A549 (cell line): ENCODE results near the gene GLCE. TPM values are rescaled to one million over a fixed set of nuclear protein-coding genes. Genes with fewer than 3 reads are reported as not detected.

Experiments
- ATAC-seq, 2 experiments: fragments of 200-7000 bp in 1 of 2; fragments of >200 bp in 1 of 2; cut with Nextera tagmentation in 1 of 2; cut with Tn5 transposase in 1 of 2; 3 replicates each; pipeline versions ENCODE4 v1.8.0 to v1.9.1; 2018 to 2020; ENCODE audit warnings: mild to moderate bottlenecking in 1 of 2, moderate library complexity in 1 of 2
- CTCF ChIA-PET: fragments of 300-600 bp; sonication (Branson Sonifier 250); formaldehyde crosslinking; extraction: SDS; loops from one replicate; lab custom pipeline; 2021; ENCODE audit warnings: antibody characterized with exemption, inconsistent platforms; lab: Yijun Ruan, JAX
- POLR2A ChIA-PET: fragments of 350-600 bp; formaldehyde crosslinking; extraction: SDS; loops from one replicate; lab custom pipeline; 2021; ENCODE audit warnings: antibody characterized with exemption, inconsistent platforms; lab: Yijun Ruan, JAX
- DNase-seq, 2 experiments: peaks; one replicate each; pipeline versions ENCODE4 v3.0.0 to v3.0.0-alpha.2; 2011 to 2016; ENCODE audit warnings: low read depth in 1 of 2, low spot score in 1 of 2
- FAIRE-seq: peaks from 2 replicates; lab custom pipeline; 2011; peaks lifted over from hg19 to GRCh38; lab: Jason Lieb, UNC
- H3K27ac ChIP-seq, 2 experiments: fragments of >200 bp; sonication (Bioruptor Twin); formaldehyde crosslinking; 3 replicates each; pipeline ENCODE4 v1.5.1; 2016 to 2017
- H3K4me1 ChIP-seq: fragments of >200 bp; sonication (Bioruptor Twin); formaldehyde crosslinking; 3 replicates; pipeline ENCODE4 v1.6.1; 2016
- H3K4me2 ChIP-seq: fragments of >200 bp; sonication (Bioruptor Twin); formaldehyde crosslinking; 3 replicates; pipeline ENCODE4 v1.6.1; 2016
- H3K4me3 ChIP-seq: fragments of >200 bp; sonication (Bioruptor Twin); formaldehyde crosslinking; 3 replicates; pipeline ENCODE4 v1.5.1; 2016
- H3K9me3 ChIP-seq: fragments of >200 bp; sonication (Bioruptor Twin); formaldehyde crosslinking; 3 replicates; pipeline ENCODE4 v1.6.1; 2016
- ATOH8 ChIP-seq: fragments of 250-450 bp; sonication (Bioruptor Pico); IDR thresholded peaks from 2 replicates; pipeline ENCODE4 v1.5.0; 2020; ENCODE audit warnings: low read depth, mild to moderate bottlenecking, moderate library complexity
- CBX2 ChIP-seq: fragments of 200-600 bp; sonication (generic); IDR thresholded peaks from 2 replicates; pipeline ENCODE4 v1.6.1; 2016; ENCODE audit warnings: low read depth, mild to moderate bottlenecking, borderline replicate concordance
- CHD4 ChIP-seq: fragments of 200-600 bp; sonication (generic); IDR thresholded peaks from 2 replicates; pipeline ENCODE4 v1.6.1; 2016; ENCODE audit warnings: antibody characterized with exemption, mild to moderate bottlenecking, borderline replicate concordance
- CTCF ChIP-seq: fragments of >200 bp; sonication (Bioruptor Twin); formaldehyde crosslinking; IDR thresholded peaks from 3 replicates; pipeline ENCODE4 v1.5.1; 2016
- E2F6 ChIP-seq: IDR thresholded peaks from 2 replicates; pipeline ENCODE4 v1.6.1; 2012; ENCODE audit warnings: low read depth, borderline replicate concordance
- ELK1 ChIP-seq: fragments of 150-350 bp; IDR thresholded peaks from 2 replicates; pipeline ENCODE4 v1.6.1; 2014; ENCODE audit warnings: low read depth, mild to moderate bottlenecking, low read length
- EP300 ChIP-seq, 2 experiments: fragments of >200 bp; sonication (Bioruptor Twin); formaldehyde crosslinking; IDR thresholded peaks; 2 replicates in 1 of 2; 3 replicates in 1 of 2; pipeline ENCODE4 v1.6.1; 2016 to 2017
- ESRRA ChIP-seq: fragments of 150-350 bp; IDR thresholded peaks from 2 replicates; pipeline ENCODE4 v1.6.1; 2014; ENCODE audit warnings: mild to moderate bottlenecking, low read length, borderline replicate concordance
- FOSB ChIP-seq: fragments of 250-450 bp; sonication (Bioruptor Pico); IDR thresholded peaks from 2 replicates; pipeline ENCODE4 v1.5.0; 2020; ENCODE audit warnings: mild to moderate bottlenecking, moderate library complexity
- FOSL2 ChIP-seq, 2 experiments: fragments of 450-650 bp in 1 of 2; fragments of >200 bp in 1 of 2; sonication (Bioruptor Twin) in 1 of 2; formaldehyde crosslinking; IDR thresholded peaks; 2 replicates each; pipeline versions ENCODE4 v1.5.0 to v1.6.1; 2016 to 2020; ENCODE audit warnings: mild to moderate bottlenecking in 1 of 2, moderate library complexity in 1 of 2
- HEYL ChIP-seq: fragments of 250-450 bp; sonication (Bioruptor Pico); IDR thresholded peaks from 2 replicates; pipeline ENCODE4 v1.8.0; 2021; ENCODE audit warnings: mild to moderate bottlenecking, moderate library complexity
- HOXA7 ChIP-seq: fragments of 250-450 bp; sonication (Bioruptor Pico); IDR thresholded peaks from 2 replicates; pipeline ENCODE4 v1.5.0; 2020; ENCODE audit warnings: mild to moderate bottlenecking, moderate library complexity
- HOXB13 ChIP-seq: fragments of 250-450 bp; sonication (Bioruptor Pico); IDR thresholded peaks from 2 replicates; pipeline ENCODE4 v1.5.0; 2020; ENCODE audit warnings: low read depth, mild to moderate bottlenecking, moderate library complexity
- JUN ChIP-seq, 2 experiments: fragments of >200 bp; sonication (Bioruptor Twin); formaldehyde crosslinking; IDR thresholded peaks; 2 replicates in 1 of 2; 3 replicates in 1 of 2; pipeline ENCODE4 v1.6.1; 2016 to 2017
- JUNB ChIP-seq: fragments of >200 bp; sonication (Bioruptor Twin); formaldehyde crosslinking; IDR thresholded peaks from 2 replicates; pipeline ENCODE4 v1.6.1; 2016
- KDM1A ChIP-seq: fragments of 200-600 bp; sonication (generic); IDR thresholded peaks from 2 replicates; pipeline ENCODE4 v1.6.1; 2016; ENCODE audit warnings: low read depth, mild to moderate bottlenecking
- MAX ChIP-seq: IDR thresholded peaks from 2 replicates; pipeline ENCODE4 v1.6.1; 2012
- MYC ChIP-seq: IDR thresholded peaks from 2 replicates; pipeline ENCODE4 v1.6.1; 2012; ENCODE audit warnings: mild to moderate bottlenecking, inconsistent platforms, low read length, improper control_type of control experiment, borderline replicate concordance
- NFE2L2 ChIP-seq: fragments of 150-350 bp; conservative IDR thresholded peaks from 2 replicates; pipeline ENCODE4 v1.6.1; 2014; ENCODE audit warnings: low read length
- NR3C1 ChIP-seq: fragments of >200 bp; sonication (Bioruptor Twin); formaldehyde crosslinking; IDR thresholded peaks from 3 replicates; pipeline ENCODE4 v1.6.1; 2017
- POLR2A ChIP-seq: IDR thresholded peaks from 2 replicates; pipeline ENCODE4 v1.6.1; 2012; ENCODE audit warnings: mild to moderate bottlenecking, low read length
- POLR2AphosphoS2 ChIP-seq: conservative IDR thresholded peaks from 2 replicates; pipeline ENCODE4 v1.6.1; 2012; ENCODE audit warnings: low read length, improper control_type of control experiment, inconsistent platforms
- RAD21 ChIP-seq, 2 experiments: fragments of >200 bp in 1 of 2; sonication (Bioruptor Twin) in 1 of 2; formaldehyde crosslinking in 1 of 2; IDR thresholded peaks in 1 of 2; conservative IDR thresholded peaks in 1 of 2; 2 replicates in 1 of 2; 3 replicates in 1 of 2; pipeline ENCODE4 v1.6.1; 2012 to 2018; ENCODE audit warnings: inconsistent platforms in 1 of 2
- SREBF2 ChIP-seq: fragments of 450-650 bp; IDR thresholded peaks from 2 replicates; pipeline ENCODE4 v1.6.1; 2014; ENCODE audit warnings: mild to moderate bottlenecking, moderate library complexity
- TFCP2L1 ChIP-seq: fragments of 250-450 bp; sonication (Bioruptor Pico); IDR thresholded peaks from 2 replicates; pipeline ENCODE4 v1.5.0; 2021; ENCODE audit warnings: mild to moderate bottlenecking
- ZC3H11A ChIP-seq: fragments of 450-650 bp; IDR thresholded peaks from 2 replicates; pipeline ENCODE4 v1.6.1; 2014; ENCODE audit warnings: antibody characterized with exemption, mild to moderate bottlenecking
- ZNF302 ChIP-seq: fragments of 250-450 bp; sonication (Bioruptor Pico); IDR thresholded peaks from 2 replicates; pipeline ENCODE4 v1.9.0; 2021; ENCODE audit warnings: inconsistent platforms, mild to moderate bottlenecking, moderate library complexity
- WGBS: methylation state at CpG from one replicate; pipeline ENCODE4 v1.1.6; 2017; ENCODE audit errors: missing lambda C conversion rate; 5-methylcytosine and 5-hydroxymethylcytosine counted together
- polyA plus RNA-seq, 4 experiments: library from polyadenylated mRNA; depleted of rRNA in 3 of 4; stranded (reverse); fragments of >200 nt; fragmentation: RNase III in 1 of 4; extraction: RNeasy Plus Mini Kit Qiagen cat#74134 plus additional on column Dnase treatment in 1 of 4; gene quantifications; 2 replicates in 3 of 4; 3 replicates in 1 of 4; pipeline ENCODE4 v1.2.3, GENCODE V29; 2011 to 2017

The GLCE gene
- polyA plus RNA-seq, 2 of the 4 experiments (the other 2 are of a cell fraction): 19.6 to 41.8 TPM

GRCh38 chr15:69305933-69306568, 145.6 kb downstream of the GLCE start (continued):
- TF ChIP-seq MYC (peak; percentile 67), ELK1 (no peak), HEYL (CRISPR knock-in tag) (no peak), POLR2AphosphoS2 (no peak), FOSB (CRISPR knock-in tag) (no peak; the same call in 1 of the 2 replicates), CHD4 (no peak), NR3C1 (no peak), ATOH8 (0 out of 2 replicates have a peak, but pooled peaks have one; percentile 23), HOXB13 (CRISPR knock-in tag) (peak; percentile 47; the same call in 1 of the 2 replicates), HOXA7 (0 out of 2 replicates have a peak, but pooled peaks have one; percentile 67), KDM1A (no peak), RAD21 (conservative IDR thresholded peaks at IDR 0.05 in 1 of 2, IDR thresholded peaks at IDR 0.05 in 1 of 2) (no peak), CBX2 (no peak), MAX (no peak), TFCP2L1 (CRISPR knock-in tag) (no peak), ZNF302 (CRISPR knock-in tag) (no peak), FOSL2 (IDR thresholded peaks at IDR 0.05) (no peak), FOSL2 (CRISPR knock-in tag; IDR thresholded peaks at IDR 0.05) (no peak)

GRCh38 chr15:69307939-69308338, 147.5 kb downstream of the GLCE start:
- FAIRE-seq: no peak
- no peak overlapping the region for H3K4me3 ChIP-seq
- WGBS: 84% methylated on average over 3 of the region's 3 CpGs
- no peaks in the 10 kb centered on the region for H3K9me3 ChIP-seq
- CTCF ChIA-PET: interaction anchor here (0.9 to 2.7 kb wide), 5 partner anchors 10 to 249 kb away, joined by 3 to 12 read pairs (median 5); no protein-coding TSS in a partner anchor
- no peak for DNase-seq
- no peak overlapping the region; the same call in 2 of the 3 replicates for H3K4me2 ChIP-seq
- TF ChIP-seq ZC3H11A: no peak
- no peak for TF ChIP-seq ATOH8
- no peak for TF ChIP-seq EP300 (IDR thresholded peaks at IDR 0.05)
- no peak for TF ChIP-seq JUNB
- no peak for TF ChIP-seq E2F6
- no peak for TF ChIP-seq ZNF302 (CRISPR knock-in tag)
- TF ChIP-seq MAX: no peak
- no peak for TF ChIP-seq SREBF2
- no peak for TF ChIP-seq NFE2L2
- no peak for TF ChIP-seq ESRRA
- no peak for TF ChIP-seq HOXA7
- TF ChIP-seq CTCF: no peak
- TF ChIP-seq TFCP2L1 (CRISPR knock-in tag): no peak
- TF ChIP-seq POLR2A: no peak
- TF ChIP-seq MYC: no peak
- no peak for TF ChIP-seq JUN (IDR thresholded peaks at IDR 0.05)
- no peak for TF ChIP-seq FOSL2 (IDR thresholded peaks at IDR 0.05)
- no peak for TF ChIP-seq FOSL2 (CRISPR knock-in tag; IDR thresholded peaks at IDR 0.05)
- no peak for TF ChIP-seq HEYL (CRISPR knock-in tag)
- POLR2A ChIA-PET: no interaction called here
- H3K27ac ChIP-seq: peak overlapping the region; percentile 96 to 97
- ATAC-seq: no peak
- H3K4me1 ChIP-seq: peaks cover 92% of the 10 kb centered on the region
